Activated CD4-positive, alpha-beta T cell treated with anti-CD3 and anti-CD28 coated beads, Interleukin-2, amount 50 U/mL, for 4 hours (primary cell): ENCODE results near the gene MRPL42.
A peak's percentile ranks its signal among the peaks of the same experiment; 100 is the strongest.
"Not testable (repeated sequence)": the region's sequence is repeated elsewhere in the genome, so short reads cannot be mapped to it uniquely, and the experiment has no call there.

Source experiments
- DNase-seq, 2 experiments: peaks; one replicate each; pipeline ENCODE4 v3.0.0-alpha.2; 2020

MRPL42 gene

GRCh38 chr12:93467351-93468007 lies at the start of gene MRPL42:
MRPL42 (plus strand) TSS chr12:93467514; CDS start chr12:93469286, 1,772 bp downstream.
- DNase-seq: peak; percentile 88

DNA sequence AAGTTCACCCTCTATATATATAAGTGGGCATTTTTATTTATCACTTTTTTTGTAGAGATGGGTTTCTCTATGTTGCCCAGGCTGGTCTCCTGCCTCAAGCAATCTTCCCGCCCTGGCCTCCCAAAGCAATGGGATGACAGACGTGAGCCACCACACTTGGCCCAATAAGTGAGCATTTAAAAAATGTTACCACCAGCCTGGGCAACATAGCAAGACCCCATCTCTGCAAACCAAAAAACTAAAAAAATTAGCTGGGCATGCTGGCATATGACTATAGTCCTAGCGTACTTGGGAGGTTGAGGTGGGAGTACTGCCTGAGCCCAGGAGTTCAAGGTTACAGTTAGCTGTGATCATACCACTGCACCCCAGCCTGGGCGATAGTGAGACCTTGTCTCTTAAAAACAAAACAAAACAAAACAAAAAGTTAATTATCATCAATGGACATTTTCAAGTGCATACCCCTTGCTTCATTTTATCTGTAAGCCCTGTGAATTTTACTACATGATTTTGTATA lies 49.3 kb upstream of the MRPL42 start:
- DNase-seq: no peak

GRCh38 chr12:93419388-93420034 lies 47.8 kb upstream of the MRPL42 start:
- no peak for DNase-seq

GRCh38 chr12:93422050-93422449 lies 45.3 kb upstream of the MRPL42 start:
- no peak for DNase-seq

- DNase-seq: no peak
These were observed 41.4 kb upstream of the MRPL42 start for GRCh38 chr12:93425736-93426411.

GRCh38 chr12:93426412-93426805 lies 40.9 kb upstream of the MRPL42 start:
- DNase-seq: no peak

- no peak for DNase-seq
These were observed 39.3 kb upstream of the MRPL42 start for GRCh38 chr12:93427779-93428564.

DNA sequence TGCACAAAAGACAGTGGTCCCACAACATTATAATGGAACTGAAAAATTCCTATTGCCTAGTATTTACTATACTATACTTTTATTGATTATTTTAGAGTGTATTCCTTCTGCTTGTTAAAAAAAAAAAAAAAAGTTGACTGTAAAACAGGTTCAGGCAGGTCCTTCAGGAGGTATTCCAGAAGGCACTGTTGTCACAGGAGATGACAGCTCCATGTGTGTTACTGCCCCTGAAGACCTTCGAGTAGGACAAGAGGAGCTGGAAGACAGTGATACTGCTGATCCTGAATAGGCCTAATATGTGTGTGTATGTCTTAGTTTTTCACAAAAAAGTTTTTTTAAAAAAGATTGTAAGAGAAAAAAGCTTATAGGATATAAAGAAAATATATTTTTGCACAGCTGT lies 37.9 kb upstream of the MRPL42 start:
- DNase-seq: no peak

DNA sequence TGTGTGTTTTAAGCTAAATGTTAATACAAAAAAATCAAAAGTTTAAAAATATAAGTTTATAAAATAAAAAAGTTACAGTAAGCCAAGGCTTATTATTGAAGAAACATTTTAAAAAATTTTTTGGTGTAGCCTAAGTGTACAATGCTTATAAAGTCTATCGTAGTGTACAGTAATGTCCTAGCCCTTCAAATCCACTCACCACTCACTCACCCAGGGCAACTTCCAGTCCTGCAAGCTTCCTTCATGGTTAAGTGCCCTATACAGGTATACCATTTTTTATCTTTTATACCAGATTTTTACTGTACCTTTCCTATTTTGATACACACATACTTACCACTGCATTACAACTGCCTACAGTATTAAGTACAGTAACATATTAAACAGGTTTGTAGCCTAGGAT lies 37.5 kb upstream of the MRPL42 start:
- no peak for DNase-seq

DNA sequence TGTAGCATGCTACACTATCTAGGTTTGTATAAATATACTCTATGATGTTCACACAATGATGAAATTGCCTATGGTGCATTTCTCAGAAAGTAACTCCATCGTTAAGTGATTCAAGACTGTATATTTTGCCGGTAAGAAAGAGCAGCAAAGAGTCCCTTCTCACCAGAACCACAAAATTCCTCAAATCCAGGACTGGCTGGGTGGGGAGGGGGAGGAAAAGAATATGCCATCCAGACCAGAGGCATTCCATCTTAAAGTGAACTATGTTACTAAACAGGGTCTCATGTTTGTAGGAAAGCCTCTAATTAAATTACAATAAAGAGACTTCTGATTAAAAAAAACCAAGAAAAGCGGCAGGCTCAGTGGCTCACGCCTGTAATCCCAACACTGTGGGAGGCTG lies 37.0 kb upstream of the MRPL42 start:
- DNase-seq: no peak

- DNase-seq: not testable (repeated sequence)
These were observed 35.3 kb upstream of the MRPL42 start for GRCh38 chr12:93432031-93432430.

DNA sequence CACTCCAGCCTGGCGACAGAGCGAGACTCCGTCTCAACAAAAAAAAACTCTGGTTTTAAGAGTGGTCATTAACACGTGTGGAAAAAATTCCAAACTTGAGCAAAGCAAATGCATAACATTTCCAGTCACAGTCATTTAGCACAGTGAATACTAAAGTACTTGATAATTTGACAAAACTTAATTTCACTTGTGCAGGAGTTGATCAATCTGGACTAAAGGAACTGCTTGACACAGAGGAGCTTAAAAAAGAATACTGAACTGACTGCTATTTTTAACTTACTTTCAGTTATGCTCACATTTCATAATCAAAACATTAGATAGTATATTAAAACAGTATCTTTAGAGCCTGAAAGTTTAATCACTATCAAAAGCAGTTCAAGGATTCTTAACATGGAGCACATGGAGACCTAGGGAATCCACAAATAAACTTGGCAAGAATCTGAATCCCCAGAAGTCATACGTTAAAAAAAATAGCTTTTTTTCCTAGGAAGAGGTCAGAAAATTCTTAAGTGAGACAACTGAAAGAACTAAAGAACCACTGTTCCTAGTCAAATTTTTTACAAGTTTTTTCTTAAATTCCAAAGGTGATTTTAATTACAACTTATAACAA lies 33.0 kb upstream of the MRPL42 start:
- no peak for DNase-seq

DNA sequence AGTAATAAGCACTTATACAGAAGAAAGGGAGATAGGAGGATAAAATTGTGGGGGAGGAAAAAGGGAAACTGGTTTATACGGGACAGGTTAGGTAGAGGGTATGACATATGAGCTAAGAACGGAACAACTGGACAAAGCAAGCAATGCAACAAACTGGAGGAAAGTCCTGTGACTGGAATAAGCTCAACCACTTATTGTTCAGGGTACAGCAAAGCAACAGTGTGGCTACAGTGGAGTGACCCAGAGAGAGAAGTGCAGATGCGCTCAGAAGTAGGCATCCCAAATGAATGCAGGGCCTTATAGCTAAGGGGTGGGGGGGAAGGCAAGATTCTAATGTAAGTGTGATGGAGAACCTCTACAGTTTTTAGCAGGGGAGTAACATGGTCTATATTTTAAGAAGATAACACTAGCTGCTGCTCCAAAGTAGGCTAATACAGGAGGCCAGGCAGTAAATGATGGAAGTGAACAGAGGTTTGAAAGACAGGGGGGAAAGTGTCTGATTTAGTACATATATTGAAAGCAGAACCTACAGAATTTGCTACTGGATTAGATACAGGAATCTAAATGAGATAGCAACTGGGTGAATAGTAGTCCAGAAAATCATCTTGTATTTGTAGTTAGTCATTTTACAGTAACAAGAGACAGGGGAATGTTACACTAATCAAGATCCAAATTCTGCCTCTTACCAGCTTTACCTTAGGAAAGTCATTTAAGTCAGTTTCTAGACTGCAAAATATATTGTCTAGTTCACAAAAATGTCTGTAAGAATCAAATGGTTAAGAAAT lies 28.9 kb upstream of the MRPL42 start:
- DNase-seq: no peak

DNA sequence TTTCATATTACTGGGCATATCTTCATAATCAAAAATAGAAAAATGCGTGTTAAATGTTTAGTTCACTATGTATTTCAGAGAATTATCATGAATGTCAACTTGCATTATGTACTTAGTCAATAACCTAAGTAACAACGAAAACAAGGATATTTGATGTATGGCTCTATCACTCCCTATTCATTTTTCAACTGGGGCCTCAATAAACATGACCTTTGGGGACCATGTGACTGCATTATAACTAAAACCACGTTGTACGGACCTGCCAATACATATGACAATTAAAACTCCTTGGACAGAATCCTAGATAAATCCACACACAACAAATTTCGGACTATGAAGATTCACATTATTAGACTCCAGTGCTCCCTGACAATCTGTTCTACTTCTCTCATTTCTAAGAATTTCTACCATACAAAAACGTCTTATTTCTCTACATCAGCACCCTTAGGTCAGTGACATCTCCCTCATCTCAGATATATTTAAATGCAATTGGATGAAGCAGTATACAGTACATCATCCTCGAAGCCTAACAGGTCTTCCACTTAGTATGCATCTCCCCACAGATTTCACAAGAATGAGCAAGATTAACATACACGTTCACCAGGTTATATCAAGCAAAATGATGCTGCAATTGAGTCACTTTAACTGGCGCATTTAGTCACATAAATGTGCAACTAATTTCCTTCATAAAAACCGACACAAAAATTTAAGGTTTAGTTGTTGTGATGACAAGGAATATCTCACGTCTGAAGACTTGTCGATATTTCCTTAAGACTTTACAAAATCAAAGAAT lies 27.1 kb upstream of the MRPL42 start:
- DNase-seq: no peak

- DNase-seq: peak; percentile 9 to 15
These were observed 26.2 kb upstream of the MRPL42 start for GRCh38 chr12:93441081-93441616.

- peak; percentile 93 to 95 for DNase-seq
These were observed 25.5 kb upstream of the MRPL42 start, which contains the start of gene UBE2N for GRCh38 chr12:93441617-93442410. UBE2N (minus strand) TSS chr12:93441947; CDS start chr12:93441884, 63 bp downstream.

DNA sequence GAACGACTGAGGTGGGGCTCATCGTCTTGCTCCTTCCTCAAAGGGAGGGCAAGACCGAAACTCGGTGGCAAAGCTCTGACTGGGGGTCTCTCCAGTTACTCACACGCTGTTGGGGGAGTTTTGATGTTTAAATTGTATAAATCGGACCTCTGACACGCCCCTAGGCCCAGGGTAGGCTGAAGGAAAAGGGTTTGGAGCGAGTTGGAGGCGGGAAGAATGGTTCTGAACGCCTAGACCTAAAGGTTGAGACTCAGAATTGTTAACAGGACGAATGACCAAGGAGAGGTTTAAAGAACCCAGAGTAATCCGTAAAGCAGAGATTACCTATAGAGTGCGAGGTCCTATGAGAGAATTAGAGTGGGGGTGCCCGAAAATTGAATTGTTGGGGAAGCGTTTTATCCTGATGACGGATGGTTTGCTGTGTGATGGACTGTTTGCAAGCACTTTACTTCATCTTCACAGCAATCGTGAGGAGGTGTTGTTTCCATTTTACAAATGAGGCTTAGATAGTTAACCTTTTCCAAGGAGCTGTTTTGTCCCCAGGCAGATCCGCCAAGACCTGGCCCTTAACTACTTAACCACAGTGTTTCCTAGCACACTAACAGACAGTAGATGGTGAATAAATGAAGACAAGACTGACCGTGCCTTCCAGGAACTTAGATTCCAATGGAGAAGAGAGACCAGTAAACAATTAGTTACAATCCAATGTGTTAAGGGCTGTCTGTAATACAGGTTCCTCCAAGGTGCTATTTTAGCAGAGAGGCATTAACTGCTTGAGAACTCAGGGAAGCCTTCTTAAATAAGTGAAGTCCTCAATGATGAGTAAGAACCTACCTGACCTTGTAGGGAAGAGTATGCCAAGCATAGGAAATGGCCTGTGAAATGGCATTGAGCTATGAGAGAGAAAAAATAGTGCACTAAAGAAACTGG lies 24.6 kb upstream of the MRPL42 start:
- no peak for DNase-seq

- DNase-seq: no peak
These were observed 23.7 kb upstream of the MRPL42 start for GRCh38 chr12:93443576-93443975.
